Measurements from ENCODE around the gene CLPSL1.

The CLPSL1 gene

GRCh38 chr6:35777356-35778102, 3.3 kb upstream of the CLPSL1 start:
- Mint-ChIP-seq H3K27me3 (ENCODE audit: low read depth) (peaks cover 39% of the 10 kb centered on the region), H3K9me3 (no peaks in the 10 kb centered on the region), H3K27ac (no peak overlapping the region), H3K4me3 (peak overlapping the region; percentile 36), H3K36me3 (ENCODE audit: low read depth) (no peaks in the 10 kb centered on the region), H3K4me1 (ENCODE audit: low read depth) (no peaks in the 10 kb centered on the region)

- Mint-ChIP-seq H3K4me1 (ENCODE audit: low read depth) (no peaks in the 10 kb centered on the region), H3K4me3 (no peak overlapping the region), H3K27ac (no peak overlapping the region), H3K36me3 (ENCODE audit: low read depth) (no peaks in the 10 kb centered on the region), H3K27me3 (ENCODE audit: low read depth) (peaks cover 40% of the 10 kb centered on the region), H3K9me3 (no peaks in the 10 kb centered on the region)
These were observed 2.4 kb upstream of the CLPSL1 start for GRCh38 chr6:35778437-35778836.

DNA sequence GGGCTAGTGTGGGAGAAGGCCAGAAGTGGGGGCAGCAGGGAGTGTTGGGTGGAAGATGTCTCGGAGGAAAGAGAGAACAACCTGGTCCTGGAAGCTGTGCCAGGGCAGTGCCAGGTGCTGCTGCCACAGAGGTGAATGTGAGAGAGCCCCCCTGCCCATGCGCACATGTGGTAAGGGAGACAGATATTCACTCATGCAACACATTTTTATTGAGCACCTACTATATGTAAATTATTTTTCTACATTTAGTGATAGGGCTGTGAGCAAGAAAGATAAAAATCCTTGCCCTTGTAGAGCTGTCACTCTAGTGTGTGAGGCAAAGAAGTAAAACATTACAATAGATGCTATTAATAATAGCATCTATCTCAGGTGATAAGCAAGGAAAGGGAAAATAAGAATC, 471 bp downstream of the CLPSL1 start:
- Mint-ChIP-seq H3K36me3 (ENCODE audit: low read depth) (no peaks in the 10 kb centered on the region), H3K27me3 (ENCODE audit: low read depth) (peaks cover 29% of the 10 kb centered on the region), H3K4me3 (peak overlapping the region; percentile 8), H3K27ac (no peak overlapping the region), H3K9me3 (no peaks in the 10 kb centered on the region), H3K4me1 (ENCODE audit: low read depth) (no peaks in the 10 kb centered on the region)

DNA sequence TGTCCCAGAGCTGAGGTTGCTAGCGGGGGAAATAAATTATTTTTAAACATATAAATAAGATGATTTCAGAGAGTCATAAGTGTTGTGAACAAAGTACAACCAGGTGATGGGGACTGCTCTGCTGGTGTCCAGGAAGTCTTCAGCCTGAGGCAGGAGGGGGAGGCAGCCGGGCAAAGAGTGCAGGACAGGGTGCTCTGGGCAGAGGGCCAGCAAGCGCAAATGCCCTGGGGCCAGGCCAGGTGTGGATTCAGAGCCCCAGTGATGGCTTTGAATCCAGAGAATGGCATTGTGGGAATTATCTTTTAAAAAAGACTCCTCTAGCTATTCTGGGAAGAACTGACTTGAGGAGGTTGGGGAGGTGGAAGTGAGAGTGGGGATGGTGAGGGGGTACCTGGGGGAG, 1.6 kb downstream of the CLPSL1 start:
- H3K36me3 Mint-ChIP-seq (ENCODE audit: low read depth), result no peaks in the 10 kb centered on the region
- no peak overlapping the region for H3K27ac Mint-ChIP-seq

GRCh38 chr6:35784200-35784599, 3.4 kb downstream of the CLPSL1 start:
- Mint-ChIP-seq H3K36me3 (ENCODE audit: low read depth) (no peaks in the 10 kb centered on the region), H3K4me3 (no peak overlapping the region), H3K27ac (no peak overlapping the region), H3K4me1 (ENCODE audit: low read depth) (no peaks in the 10 kb centered on the region), H3K27me3 (ENCODE audit: low read depth) (peaks cover 30% of the 10 kb centered on the region), H3K9me3 (no peaks in the 10 kb centered on the region)

More for the DNA sequence above, 1.6 kb downstream of the CLPSL1 start:
- no peaks in the 10 kb centered on the region for H3K9me3 Mint-ChIP-seq
- H3K4me1 Mint-ChIP-seq (ENCODE audit: low read depth), result no peaks in the 10 kb centered on the region
- peaks cover 30% of the 10 kb centered on the region for H3K27me3 Mint-ChIP-seq (ENCODE audit: low read depth)
- no peak overlapping the region for H3K4me3 Mint-ChIP-seq

- Mint-ChIP-seq H3K36me3 (ENCODE audit: low read depth) (no peaks in the 10 kb centered on the region), H3K27ac (no peak overlapping the region), H3K9me3 (no peaks in the 10 kb centered on the region), H3K27me3 (ENCODE audit: low read depth) (peaks cover 37% of the 10 kb centered on the region), H3K4me1 (ENCODE audit: low read depth) (no peaks in the 10 kb centered on the region), H3K4me3 (no peak overlapping the region)
These were observed 5.5 kb downstream of the CLPSL1 start for GRCh38 chr6:35786272-35786671.

DNA sequence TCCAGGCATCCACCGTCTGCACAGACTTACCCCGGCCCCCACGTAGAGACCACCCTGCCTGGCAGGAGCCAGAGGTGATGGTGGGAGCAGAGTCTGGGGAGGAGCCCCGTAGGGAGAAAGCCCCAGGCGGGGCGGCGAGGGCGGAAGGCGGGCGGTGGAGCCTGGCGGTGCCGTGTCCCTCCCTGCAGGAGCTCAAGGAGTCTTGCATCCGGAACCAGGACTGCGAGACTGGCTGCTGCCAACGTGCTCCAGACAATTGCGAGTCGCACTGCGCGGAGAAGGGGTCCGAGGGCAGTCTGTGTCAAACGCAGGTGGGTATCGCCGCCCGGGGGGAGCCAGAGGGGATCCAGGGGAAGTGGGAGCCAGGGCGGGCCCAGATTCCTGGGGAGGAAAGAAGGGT, 6.0 kb downstream of the CLPSL1 start:
- H3K4me1 Mint-ChIP-seq (ENCODE audit: low read depth), result no peaks in the 10 kb centered on the region
- no peak overlapping the region for H3K27ac Mint-ChIP-seq
- H3K4me3 Mint-ChIP-seq, result no peak overlapping the region
- H3K9me3 Mint-ChIP-seq, result no peaks in the 10 kb centered on the region
- H3K27me3 Mint-ChIP-seq (ENCODE audit: low read depth), result peaks cover 36% of the 10 kb centered on the region
- no peaks in the 10 kb centered on the region for H3K36me3 Mint-ChIP-seq (ENCODE audit: low read depth)

DNA sequence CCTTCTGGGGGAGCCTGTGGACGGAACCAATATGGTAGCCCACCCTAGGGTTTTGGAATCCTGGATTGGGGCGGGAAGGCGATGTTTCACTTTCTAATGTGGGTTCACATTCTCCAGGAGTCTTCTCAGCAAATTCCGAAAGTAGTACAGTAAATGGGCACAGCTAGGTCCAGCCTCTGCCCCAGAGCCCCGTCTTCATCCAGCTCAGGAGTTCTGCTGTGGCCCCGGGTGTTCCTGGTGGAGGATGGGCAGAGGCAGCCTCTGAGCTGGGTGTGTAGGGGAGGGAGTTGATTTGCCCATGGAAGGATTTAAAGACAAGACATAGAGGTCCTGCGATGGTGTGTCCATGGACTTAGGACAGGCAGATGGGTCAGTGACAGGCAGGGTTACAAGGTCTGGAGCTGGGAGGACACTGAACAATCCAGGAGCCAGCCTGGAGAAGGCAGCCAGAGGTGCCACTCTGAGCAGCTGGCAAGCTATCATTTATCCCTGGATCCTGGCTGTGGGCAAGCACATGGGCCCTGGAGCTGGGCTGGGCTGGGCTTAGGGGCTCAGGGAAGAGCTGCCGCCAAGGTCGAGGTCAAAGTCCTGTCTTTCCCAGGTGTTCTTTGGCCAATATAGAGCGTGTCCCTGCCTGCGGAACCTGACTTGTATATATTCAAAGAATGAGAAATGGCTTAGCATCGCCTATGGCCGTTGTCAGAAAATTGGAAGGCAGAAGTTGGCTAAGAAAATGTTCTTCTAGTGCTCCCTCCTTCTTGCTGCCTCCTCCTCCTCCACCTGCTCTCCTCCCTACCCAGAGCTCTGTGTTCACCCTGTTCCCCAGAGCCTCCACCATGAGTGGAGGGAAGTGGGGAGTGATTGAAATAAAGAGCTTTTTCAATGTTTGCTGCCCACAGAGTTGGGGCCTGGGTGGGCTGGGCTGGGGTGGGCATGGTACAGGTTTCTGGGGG, 6.7 kb downstream of the CLPSL1 start:
- Mint-ChIP-seq H3K9me3 (no peaks in the 10 kb centered on the region), H3K27ac (no peak overlapping the region), H3K27me3 (ENCODE audit: low read depth) (peaks cover 29% of the 10 kb centered on the region)

DNA sequence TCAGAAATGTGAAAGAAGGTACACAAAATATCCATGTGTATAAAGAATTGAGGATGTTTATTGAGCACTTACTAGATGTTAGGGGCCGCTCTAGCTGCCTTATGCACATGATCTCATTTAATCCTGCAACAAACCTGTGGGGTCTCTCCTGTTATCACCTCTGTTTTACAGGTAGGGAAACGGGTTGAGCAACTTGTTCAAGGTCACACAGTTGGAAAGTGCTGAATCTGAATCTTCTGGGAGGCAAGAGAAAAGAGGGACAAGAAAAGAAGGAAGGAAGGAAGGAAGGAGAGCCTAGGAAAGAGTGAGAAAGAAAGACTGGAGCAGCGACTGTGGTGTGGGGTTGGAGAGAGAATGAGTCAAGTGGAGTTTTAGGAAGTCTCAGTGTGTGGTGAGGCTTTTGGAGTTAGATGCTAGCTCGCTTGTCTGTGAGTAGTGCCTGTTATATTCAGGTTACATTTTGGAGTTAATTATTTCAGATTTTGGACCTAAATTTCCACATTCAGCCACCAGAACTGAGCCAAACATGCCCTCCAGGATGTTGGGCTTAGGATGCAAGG, 7.7 kb downstream of the CLPSL1 start:
- H3K36me3 Mint-ChIP-seq (ENCODE audit: low read depth), result no peaks in the 10 kb centered on the region
- no peak overlapping the region for H3K4me3 Mint-ChIP-seq
- H3K27ac Mint-ChIP-seq, result no peak overlapping the region
- peaks cover 32% of the 10 kb centered on the region for H3K27me3 Mint-ChIP-seq (ENCODE audit: low read depth)
- no peaks in the 10 kb centered on the region for H3K4me1 Mint-ChIP-seq (ENCODE audit: low read depth)
- no peaks in the 10 kb centered on the region for H3K9me3 Mint-ChIP-seq

More for the DNA sequence above, 6.7 kb downstream of the CLPSL1 start:
- H3K4me3 Mint-ChIP-seq, result no peak overlapping the region
- no peaks in the 10 kb centered on the region for H3K36me3 Mint-ChIP-seq (ENCODE audit: low read depth)
- H3K4me1 Mint-ChIP-seq (ENCODE audit: low read depth), result no peaks in the 10 kb centered on the region

DNA sequence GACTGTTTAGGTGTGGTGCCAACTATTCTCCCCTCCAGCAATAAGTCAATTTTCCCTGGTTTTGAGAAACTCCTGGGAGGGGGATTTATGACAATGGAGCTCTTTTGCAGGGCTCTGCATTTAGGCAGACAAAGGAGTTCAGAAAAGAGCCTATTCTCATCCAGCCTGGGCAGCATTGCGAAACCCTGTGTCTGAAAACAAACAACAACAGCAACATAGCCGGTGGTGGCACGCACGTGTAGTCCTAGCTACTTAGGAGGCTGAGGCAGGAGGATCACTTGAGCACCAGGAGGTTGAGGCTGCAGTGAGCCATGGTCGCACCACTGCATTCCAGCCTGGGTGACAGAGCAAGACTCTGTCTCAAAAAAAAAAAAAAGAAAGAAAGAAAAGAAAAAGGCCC, 9.9 kb downstream of the CLPSL1 start:
- H3K27ac Mint-ChIP-seq, result no peak overlapping the region
- H3K4me3 Mint-ChIP-seq, result no peak overlapping the region
- no peaks in the 10 kb centered on the region for H3K36me3 Mint-ChIP-seq (ENCODE audit: low read depth)
- no peaks in the 10 kb centered on the region for H3K4me1 Mint-ChIP-seq (ENCODE audit: low read depth)
- peaks cover 26% of the 10 kb centered on the region for H3K27me3 Mint-ChIP-seq (ENCODE audit: low read depth)
- no peaks in the 10 kb centered on the region for H3K9me3 Mint-ChIP-seq

DNA sequence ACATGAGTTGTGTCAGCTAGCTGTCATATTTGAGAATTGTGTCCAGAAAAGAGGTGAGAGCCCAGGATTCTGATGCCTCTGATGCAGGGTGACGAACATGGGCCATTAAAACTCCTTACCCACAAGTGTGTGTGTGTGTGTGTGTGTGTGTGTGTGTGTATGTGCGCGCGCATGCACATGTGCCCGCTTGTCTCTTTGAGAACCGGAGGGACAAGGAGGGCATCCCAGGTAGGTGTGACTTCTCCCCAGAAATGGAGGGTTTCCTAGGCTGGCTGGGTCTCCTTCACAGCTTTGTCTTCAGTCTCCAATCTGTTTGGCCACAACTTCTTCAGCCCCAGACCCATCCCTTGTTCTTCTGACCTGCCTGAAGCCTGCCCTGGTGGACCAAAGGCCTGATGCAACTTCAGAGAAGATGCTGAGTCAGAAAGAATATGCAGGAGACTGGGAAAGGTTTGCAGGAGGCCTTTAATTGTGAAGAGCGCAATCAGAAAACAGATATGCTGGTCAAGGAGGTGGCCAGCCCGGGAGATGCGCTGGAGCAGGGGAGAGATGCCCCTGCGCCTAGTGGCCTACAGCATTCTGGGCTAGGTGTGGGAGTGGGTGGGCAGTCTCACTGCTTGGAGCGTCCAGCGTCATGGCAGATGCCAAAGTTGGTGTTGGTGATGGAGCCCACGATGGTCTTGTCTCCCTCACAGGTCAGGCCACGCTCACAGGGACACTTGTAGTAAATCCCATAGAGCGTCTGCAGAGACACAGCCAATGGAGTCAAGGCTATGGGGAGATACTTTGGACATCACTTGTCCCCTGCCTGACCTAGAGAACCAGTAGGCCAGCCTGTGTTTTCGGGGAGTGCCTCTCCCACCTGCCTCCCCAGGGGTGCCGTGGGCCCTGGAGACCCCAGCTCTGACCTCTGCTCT, 14.0 kb downstream of the CLPSL1 start:
- H3K36me3 Mint-ChIP-seq (ENCODE audit: low read depth), result no peaks in the 10 kb centered on the region
- H3K4me1 Mint-ChIP-seq (ENCODE audit: low read depth), result no peaks in the 10 kb centered on the region
- no peak overlapping the region for H3K27ac Mint-ChIP-seq
- H3K27me3 Mint-ChIP-seq (ENCODE audit: low read depth), result peaks cover 19% of the 10 kb centered on the region
- no peaks in the 10 kb centered on the region for H3K9me3 Mint-ChIP-seq
- no peak overlapping the region for H3K4me3 Mint-ChIP-seq

DNA sequence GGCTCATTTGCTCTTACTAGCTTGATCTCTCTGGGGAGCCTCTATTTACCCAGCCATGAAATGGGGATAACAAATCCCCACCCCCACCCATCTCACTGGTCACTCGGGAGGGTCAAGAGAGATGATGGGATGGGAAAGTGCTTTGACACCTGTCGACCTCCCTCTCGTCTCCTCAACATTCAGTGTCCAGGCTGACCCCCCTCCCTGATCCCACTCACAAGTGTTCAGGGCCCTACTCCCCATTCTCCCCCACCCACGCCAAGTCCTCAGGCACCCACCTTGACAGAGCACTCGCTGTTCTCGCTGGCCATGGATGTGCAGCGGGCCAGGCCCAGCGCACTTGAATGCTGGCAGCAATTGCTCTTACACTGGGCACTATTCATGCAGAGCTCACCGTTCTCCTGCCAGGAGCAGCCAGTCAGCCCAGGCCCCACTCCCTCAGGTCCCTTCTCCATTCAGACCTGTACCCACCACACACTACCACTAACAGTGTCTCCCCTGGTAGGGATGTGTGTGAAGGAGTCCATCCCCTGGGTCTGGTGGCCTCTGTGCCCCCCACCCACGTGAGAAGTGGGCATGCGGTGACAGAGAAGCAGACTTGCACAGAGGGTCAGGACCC, 14.7 kb downstream of the CLPSL1 start:
- no peaks in the 10 kb centered on the region for H3K9me3 Mint-ChIP-seq
- H3K27ac Mint-ChIP-seq, result no peak overlapping the region
- H3K36me3 Mint-ChIP-seq (ENCODE audit: low read depth), result no peaks in the 10 kb centered on the region
- H3K4me3 Mint-ChIP-seq, result no peak overlapping the region
- H3K4me1 Mint-ChIP-seq (ENCODE audit: low read depth), result no peaks in the 10 kb centered on the region
- H3K27me3 Mint-ChIP-seq (ENCODE audit: low read depth), result peaks cover 13% of the 10 kb centered on the region

DNA sequence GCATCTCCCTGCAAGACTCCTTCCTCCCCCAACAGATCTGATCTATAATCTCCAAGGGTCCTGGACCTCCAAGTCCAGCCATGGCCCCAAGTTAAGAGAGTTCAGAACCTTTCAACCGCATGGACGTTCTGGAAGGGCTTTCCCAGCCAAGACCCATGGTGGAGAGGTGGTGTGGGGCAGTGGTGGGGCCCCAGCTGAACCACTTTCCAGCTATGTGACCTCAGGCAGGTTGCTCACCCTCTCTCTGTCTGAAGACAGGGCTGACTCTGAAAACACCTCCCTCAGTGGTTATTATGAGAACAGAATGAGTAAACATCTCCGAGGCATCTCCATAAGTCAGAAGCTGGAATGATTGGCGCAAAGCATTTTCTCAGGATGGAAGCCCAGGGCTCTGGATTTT, 15.4 kb downstream of the CLPSL1 start:
- peaks cover 13% of the 10 kb centered on the region for H3K27me3 Mint-ChIP-seq (ENCODE audit: low read depth)
- H3K4me1 Mint-ChIP-seq (ENCODE audit: low read depth), result no peaks in the 10 kb centered on the region
- no peak overlapping the region for H3K4me3 Mint-ChIP-seq
- H3K27ac Mint-ChIP-seq, result no peak overlapping the region
- H3K36me3 Mint-ChIP-seq (ENCODE audit: low read depth), result no peaks in the 10 kb centered on the region
- no peaks in the 10 kb centered on the region for H3K9me3 Mint-ChIP-seq
